Glutamatergic neuron (in vitro differentiated cells): ENCODE measurements around the gene TAPT1. TPM values are rescaled to one million over a fixed set of nuclear protein-coding genes. Genes with fewer than 3 reads are reported as not detected.

Experiments used
- DNase-seq: peaks from one replicate; pipeline ENCODE4 v3.0.0; 2022
- H3K27ac Mint-ChIP-seq: one replicate; pipeline ENCODE4 v1.8.0; 2020; ENCODE audit warnings: mild to moderate bottlenecking, mixed read lengths, inconsistent platforms; ENCODE audit not compliant: unreplicated experiment
- H3K27me3 Mint-ChIP-seq: one replicate; pipeline ENCODE4 v1.8.0; 2020; ENCODE audit warnings: mild to moderate bottlenecking, moderate library complexity, mixed read lengths, inconsistent platforms; ENCODE audit not compliant: unreplicated experiment
- H3K36me3 Mint-ChIP-seq: one replicate; pipeline ENCODE4 v1.8.0; 2020; ENCODE audit warnings: mild to moderate bottlenecking, mixed read lengths, inconsistent platforms; ENCODE audit not compliant: unreplicated experiment
- H3K4me1 Mint-ChIP-seq: one replicate; pipeline ENCODE4 v1.8.0; 2020; ENCODE audit warnings: mild to moderate bottlenecking, low read depth, mixed read lengths, inconsistent platforms; ENCODE audit not compliant: unreplicated experiment
- H3K4me3 Mint-ChIP-seq: one replicate; pipeline ENCODE4 v1.8.0; 2020; ENCODE audit warnings: mild to moderate bottlenecking, mixed read lengths, inconsistent platforms; ENCODE audit not compliant: unreplicated experiment
- H3K9me3 Mint-ChIP-seq: one replicate; pipeline ENCODE4 v1.8.0; 2020; ENCODE audit warnings: mild to moderate bottlenecking, moderate library complexity, mixed read lengths, inconsistent platforms; ENCODE audit not compliant: unreplicated experiment
- CTCF ChIP-seq: fragments of 200-600 bp; sonication (generic); IDR thresholded peaks from one replicate; pipeline ENCODE4 v1.5.0; 2021; ENCODE audit not compliant: partially characterized antibody, unreplicated experiment
- total RNA-seq: library from RNA; stranded (reverse); fragmentation: NEBNext Ultra II Directional; extraction: Animal tissue kit (Norgen Biotek cat#: 25700); gene quantifications from one replicate; pipeline ENCODE4 v1.2.1, GENCODE V29; 2021; ENCODE audit not compliant: unreplicated experiment

Gene TAPT1
- total RNA-seq, 1 donor from 2014 or later = 28.9 TPM

GRCh38 chr4:16113741-16114140 lies 112.5 kb downstream of the TAPT1 start:
- Mint-ChIP-seq H3K4me3 (no peak overlapping the region), H3K36me3 (peaks cover 4% of the 10 kb centered on the region), H3K4me1 (peaks cover 2% of the 10 kb centered on the region), H3K27ac (no peak overlapping the region), H3K27me3 (no peaks in the 10 kb centered on the region), H3K9me3 (peaks cover 2% of the 10 kb centered on the region)
- DNase-seq = no peak
- no peak for TF ChIP-seq CTCF

GRCh38 chr4:16111533-16111932 lies 114.7 kb downstream of the TAPT1 start:
- Mint-ChIP-seq H3K27ac (no peak overlapping the region), H3K9me3 (peaks cover 2% of the 10 kb centered on the region), H3K4me3 (no peak overlapping the region), H3K27me3 (no peaks in the 10 kb centered on the region), H3K36me3 (peaks cover 7% of the 10 kb centered on the region), H3K4me1 (peaks cover 2% of the 10 kb centered on the region)
- DNase-seq = no peak
- no peak for TF ChIP-seq CTCF

- peaks cover 7% of the 10 kb centered on the region for H3K36me3 Mint-ChIP-seq
- H3K4me3 Mint-ChIP-seq = no peak overlapping the region
- TF ChIP-seq CTCF = no peak
- H3K27ac Mint-ChIP-seq = no peak overlapping the region
- no peaks in the 10 kb centered on the region for H3K27me3 Mint-ChIP-seq
- DNase-seq = no peak
- peaks cover 2% of the 10 kb centered on the region for H3K9me3 Mint-ChIP-seq
- H3K4me1 Mint-ChIP-seq = no peaks in the 10 kb centered on the region
Observed at GRCh38 chr4:16110661-16111290, 115.5 kb downstream of the TAPT1 start.

Other genes with a start within 250 kb of the TAPT1 start
- 36.9 TPM for gene PROM1, start 142.4 kb downstream of the TAPT1 start, total RNA-seq